Endothelial cell (in vitro differentiated cells): ENCODE results near the gene KCNS1. TPM values are rescaled to one million over a fixed set of nuclear protein-coding genes. Genes with fewer than 3 reads are reported as not detected.
A peak's percentile ranks its signal among the peaks of the same experiment; 100 is the strongest.

ENCODE experiments used
- DNase-seq: peaks from one replicate; pipeline ENCODE4 v3.0.0; 2021; ENCODE audit warnings: low spot score
- H3K27ac Mint-ChIP-seq: one replicate; pipeline ENCODE4 v1.8.0; 2021; ENCODE audit warnings: mixed read lengths, inconsistent platforms; ENCODE audit not compliant: unreplicated experiment
- H3K27me3 Mint-ChIP-seq: one replicate; pipeline ENCODE4 v1.8.0; 2021; ENCODE audit warnings: mild to moderate bottlenecking, moderate library complexity, mixed read lengths, inconsistent platforms; ENCODE audit not compliant: unreplicated experiment
- H3K36me3 Mint-ChIP-seq: one replicate; pipeline ENCODE4 v1.8.0; 2021; ENCODE audit warnings: mild to moderate bottlenecking, low read depth, mixed read lengths, inconsistent platforms; ENCODE audit not compliant: unreplicated experiment
- H3K4me1 Mint-ChIP-seq: one replicate; pipeline ENCODE4 v1.8.0; 2021; ENCODE audit warnings: mild to moderate bottlenecking, mixed read lengths, inconsistent platforms; ENCODE audit not compliant: unreplicated experiment
- H3K4me3 Mint-ChIP-seq: one replicate; pipeline ENCODE4 v1.8.0; 2021; ENCODE audit warnings: mild to moderate bottlenecking, mixed read lengths, inconsistent platforms; ENCODE audit not compliant: unreplicated experiment
- H3K9me3 Mint-ChIP-seq: one replicate; pipeline ENCODE4 v1.8.0; 2021; ENCODE audit warnings: mixed read lengths, inconsistent platforms; ENCODE audit not compliant: unreplicated experiment
- total RNA-seq: library from RNA; stranded (reverse); fragmentation: NEBNext Ultra II Directional; extraction: Animal tissue kit (Norgen Biotek cat#: 25700); gene quantifications from one replicate; pipeline ENCODE4 v1.2.1, GENCODE V29; 2021; ENCODE audit not compliant: unreplicated experiment
- TF ChIP-seq, protein P1 (sequence below): fragments of 200-600 bp; sonication (generic); IDR thresholded peaks from one replicate; pipeline ENCODE4 v1.5.0; 2021; ENCODE audit warnings: antibody characterized with exemption; ENCODE audit not compliant: unreplicated experiment

The KCNS1 gene
- total RNA-seq, 1 donor from 2014 or later, result 0.10 TPM

GRCh38 chr20:45088247-45088646 is 12.7 kb downstream of the KCNS1 start:
- TF ChIP-seq, protein P1, sequence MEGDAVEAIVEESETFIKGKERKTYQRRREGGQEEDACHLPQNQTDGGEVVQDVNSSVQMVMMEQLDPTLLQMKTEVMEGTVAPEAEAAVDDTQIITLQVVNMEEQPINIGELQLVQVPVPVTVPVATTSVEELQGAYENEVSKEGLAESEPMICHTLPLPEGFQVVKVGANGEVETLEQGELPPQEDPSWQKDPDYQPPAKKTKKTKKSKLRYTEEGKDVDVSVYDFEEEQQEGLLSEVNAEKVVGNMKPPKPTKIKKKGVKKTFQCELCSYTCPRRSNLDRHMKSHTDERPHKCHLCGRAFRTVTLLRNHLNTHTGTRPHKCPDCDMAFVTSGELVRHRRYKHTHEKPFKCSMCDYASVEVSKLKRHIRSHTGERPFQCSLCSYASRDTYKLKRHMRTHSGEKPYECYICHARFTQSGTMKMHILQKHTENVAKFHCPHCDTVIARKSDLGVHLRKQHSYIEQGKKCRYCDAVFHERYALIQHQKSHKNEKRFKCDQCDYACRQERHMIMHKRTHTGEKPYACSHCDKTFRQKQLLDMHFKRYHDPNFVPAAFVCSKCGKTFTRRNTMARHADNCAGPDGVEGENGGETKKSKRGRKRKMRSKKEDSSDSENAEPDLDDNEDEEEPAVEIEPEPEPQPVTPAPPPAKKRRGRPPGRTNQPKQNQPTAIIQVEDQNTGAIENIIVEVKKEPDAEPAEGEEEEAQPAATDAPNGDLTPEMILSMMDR, result no peak
- H3K4me1 Mint-ChIP-seq, result peaks cover 8% of the 10 kb centered on the region
- H3K27me3 Mint-ChIP-seq, result peaks cover 8% of the 10 kb centered on the region
- H3K27ac Mint-ChIP-seq, result no peak overlapping the region
- H3K9me3 Mint-ChIP-seq, result no peaks in the 10 kb centered on the region
- H3K36me3 Mint-ChIP-seq, result peaks cover 6% of the 10 kb centered on the region
- no peak for DNase-seq
- H3K4me3 Mint-ChIP-seq, result no peak overlapping the region

DNA sequence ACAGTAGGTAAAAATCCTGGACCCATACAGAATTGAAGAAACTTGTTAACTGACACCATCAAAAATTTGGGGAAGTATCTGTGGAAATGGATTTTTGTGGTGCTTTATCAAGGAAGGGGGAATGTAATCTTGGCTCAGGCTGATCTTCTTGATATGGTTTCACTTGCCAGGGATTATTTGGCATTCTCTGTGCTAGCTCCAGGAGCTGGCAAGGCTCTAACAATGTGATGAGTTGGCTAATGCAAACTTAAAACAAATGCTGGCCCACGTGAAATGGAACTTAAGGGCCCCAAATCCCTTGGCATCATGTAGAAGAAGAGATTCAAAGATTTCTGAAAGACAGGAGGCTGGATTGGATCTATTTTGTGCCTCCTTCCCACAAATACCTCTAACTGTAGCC is 13.1 kb downstream of the KCNS1 start:
- no peak for DNase-seq
- Mint-ChIP-seq H3K36me3 (peaks cover 10% of the 10 kb centered on the region), H3K27ac (no peak overlapping the region), H3K4me1 (peaks cover 8% of the 10 kb centered on the region), H3K9me3 (peaks cover 2% of the 10 kb centered on the region), H3K4me3 (no peak overlapping the region), H3K27me3 (peaks cover 8% of the 10 kb centered on the region)
- TF ChIP-seq, protein P1, result no peak

- H3K36me3 Mint-ChIP-seq, result peaks cover 14% of the 10 kb centered on the region
- TF ChIP-seq, protein P1, result no peak
- peaks cover 8% of the 10 kb centered on the region for H3K27me3 Mint-ChIP-seq
- H3K9me3 Mint-ChIP-seq, result peaks cover 4% of the 10 kb centered on the region
- H3K4me3 Mint-ChIP-seq, result no peak overlapping the region
- H3K27ac Mint-ChIP-seq, result no peak overlapping the region
- peaks cover 8% of the 10 kb centered on the region for H3K4me1 Mint-ChIP-seq
- no peak for DNase-seq
Observed at GRCh38 chr20:45087097-45087790, 13.7 kb downstream of the KCNS1 start.

- Mint-ChIP-seq H3K27ac (peak overlapping the region; percentile 28), H3K4me1 (peaks cover 8% of the 10 kb centered on the region), H3K9me3 (peaks cover 9% of the 10 kb centered on the region), H3K4me3 (no peak overlapping the region), H3K36me3 (peaks cover 21% of the 10 kb centered on the region), H3K27me3 (peaks cover 8% of the 10 kb centered on the region)
- TF ChIP-seq, protein P1, result no peak
- DNase-seq, result no peak
Observed at GRCh38 chr20:45085867-45086266, 15.1 kb downstream of the KCNS1 start.

- H3K36me3 Mint-ChIP-seq, result peaks cover 21% of the 10 kb centered on the region
- peaks cover 8% of the 10 kb centered on the region for H3K27me3 Mint-ChIP-seq
- peaks cover 9% of the 10 kb centered on the region for H3K9me3 Mint-ChIP-seq
- no peak for DNase-seq
- TF ChIP-seq, protein P1, result no peak
- peak overlapping the region; percentile 28 for H3K27ac Mint-ChIP-seq
- H3K4me3 Mint-ChIP-seq, result no peak overlapping the region
- peaks cover 8% of the 10 kb centered on the region for H3K4me1 Mint-ChIP-seq
Observed at GRCh38 chr20:45085289-45085688, 15.6 kb downstream of the KCNS1 start.
